Neuron (in vitro differentiated cells): Measurements from ENCODE around the gene PRTFDC1.

Experiments
- H2AFZ ChIP-seq: one replicate; pipeline ENCODE4 v1.6.1; 2013; ENCODE audit warnings: low read depth, mild to moderate bottlenecking, inconsistent platforms, low read length, moderate library complexity
- H3K27me3 ChIP-seq: one replicate; pipeline ENCODE4 v1.6.1; 2013; ENCODE audit warnings: low read length; ENCODE audit not compliant: insufficient read depth
- H3K36me3 ChIP-seq: one replicate; pipeline ENCODE4 v1.6.1; 2013; ENCODE audit warnings: low read length; ENCODE audit not compliant: insufficient read depth
- H3K4me1 ChIP-seq: one replicate; pipeline ENCODE4 v1.6.1; 2013; ENCODE audit warnings: low read length; ENCODE audit not compliant: insufficient read depth
- H3K4me3 ChIP-seq: 2 replicates; pipeline ENCODE4 v1.5.1; 2013; ENCODE audit warnings: mild to moderate bottlenecking, low read length, moderate library complexity
- H3K9me3 ChIP-seq: one replicate; pipeline ENCODE4 v1.6.1; 2013; ENCODE audit warnings: low read length

PRTFDC1 gene

GRCh38 chr10:24816868-24817396 is 135.5 kb downstream of the PRTFDC1 start:
- H3K9me3 ChIP-seq: no peaks in the 10 kb centered on the region
- H3K4me1 ChIP-seq: peaks cover 9% of the 10 kb centered on the region
- H3K4me3 ChIP-seq: no peak overlapping the region

GRCh38 chr10:24814568-24815313 is 137.7 kb downstream of the PRTFDC1 start:
- no peaks in the 10 kb centered on the region for H3K36me3 ChIP-seq
- H3K27me3 ChIP-seq: no peaks in the 10 kb centered on the region
- peaks cover 7% of the 10 kb centered on the region for H3K4me1 ChIP-seq
- H3K9me3 ChIP-seq: no peaks in the 10 kb centered on the region
- no peak overlapping the region for H2AFZ ChIP-seq
- H3K4me3 ChIP-seq: no peak overlapping the region

More at GRCh38 chr10:24816868-24817396, 135.5 kb downstream of the PRTFDC1 start:
- H2AFZ ChIP-seq: no peak overlapping the region
- no peaks in the 10 kb centered on the region for H3K27me3 ChIP-seq
- H3K36me3 ChIP-seq: no peaks in the 10 kb centered on the region

GRCh38 chr10:24813856-24814255 is 138.6 kb downstream of the PRTFDC1 start:
- no peaks in the 10 kb centered on the region for H3K36me3 ChIP-seq
- no peaks in the 10 kb centered on the region for H3K9me3 ChIP-seq
- H3K4me3 ChIP-seq: no peak overlapping the region
- no peaks in the 10 kb centered on the region for H3K27me3 ChIP-seq
- H3K4me1 ChIP-seq: peaks cover 7% of the 10 kb centered on the region
- no peak overlapping the region for H2AFZ ChIP-seq

GRCh38 chr10:24806262-24806661 is 146.1 kb downstream of the PRTFDC1 start:
- Histone ChIP-seq H2AFZ (no peak overlapping the region), H3K27me3 (no peaks in the 10 kb centered on the region), H3K4me3 (no peak overlapping the region), H3K36me3 (no peaks in the 10 kb centered on the region), H3K9me3 (no peaks in the 10 kb centered on the region), H3K4me1 (no peaks in the 10 kb centered on the region)

- H2AFZ ChIP-seq: no peak overlapping the region
- H3K36me3 ChIP-seq: no peaks in the 10 kb centered on the region
Observed at GRCh38 chr10:24804956-24805355, 147.4 kb downstream of the PRTFDC1 start.

GRCh38 chr10:24804392-24804791 is 148.0 kb downstream of the PRTFDC1 start:
- no peaks in the 10 kb centered on the region for H3K27me3 ChIP-seq
- H3K4me1 ChIP-seq: no peaks in the 10 kb centered on the region
- no peaks in the 10 kb centered on the region for H3K36me3 ChIP-seq
- H3K4me3 ChIP-seq: no peak overlapping the region
- no peak overlapping the region for H2AFZ ChIP-seq
- H3K9me3 ChIP-seq: no peaks in the 10 kb centered on the region

More at GRCh38 chr10:24804956-24805355, 147.4 kb downstream of the PRTFDC1 start:
- H3K4me1 ChIP-seq: no peaks in the 10 kb centered on the region
- H3K9me3 ChIP-seq: no peaks in the 10 kb centered on the region
- no peaks in the 10 kb centered on the region for H3K27me3 ChIP-seq
- no peak overlapping the region for H3K4me3 ChIP-seq

GRCh38 chr10:24802378-24802777 is 150.0 kb downstream of the PRTFDC1 start:
- Histone ChIP-seq H3K9me3 (no peaks in the 10 kb centered on the region), H3K36me3 (no peaks in the 10 kb centered on the region), H3K27me3 (no peaks in the 10 kb centered on the region), H2AFZ (no peak overlapping the region), H3K4me3 (no peak overlapping the region), H3K4me1 (no peaks in the 10 kb centered on the region)

GRCh38 chr10:24800861-24801260 is 151.5 kb downstream of the PRTFDC1 start:
- H3K4me3 ChIP-seq: no peak overlapping the region
- no peaks in the 10 kb centered on the region for H3K9me3 ChIP-seq
- H3K4me1 ChIP-seq: no peaks in the 10 kb centered on the region
- no peak overlapping the region for H2AFZ ChIP-seq
- no peaks in the 10 kb centered on the region for H3K27me3 ChIP-seq
- H3K36me3 ChIP-seq: no peaks in the 10 kb centered on the region
